T-helper 2 cell (primary cell): ENCODE results near the gene MAPK13.
A peak's percentile ranks its signal among the peaks of the same experiment; 100 is the strongest.
"Not testable (repeated sequence)": the region's sequence is repeated elsewhere in the genome, so short reads cannot be mapped to it uniquely, and the experiment has no call there.

Experiments used
- DNase-seq, 5 experiments: peaks; one replicate each; pipeline versions ENCODE4 v3.0.0 to v3.0.0-alpha.2; 2012 to 2022

The MAPK13 gene

DNA sequence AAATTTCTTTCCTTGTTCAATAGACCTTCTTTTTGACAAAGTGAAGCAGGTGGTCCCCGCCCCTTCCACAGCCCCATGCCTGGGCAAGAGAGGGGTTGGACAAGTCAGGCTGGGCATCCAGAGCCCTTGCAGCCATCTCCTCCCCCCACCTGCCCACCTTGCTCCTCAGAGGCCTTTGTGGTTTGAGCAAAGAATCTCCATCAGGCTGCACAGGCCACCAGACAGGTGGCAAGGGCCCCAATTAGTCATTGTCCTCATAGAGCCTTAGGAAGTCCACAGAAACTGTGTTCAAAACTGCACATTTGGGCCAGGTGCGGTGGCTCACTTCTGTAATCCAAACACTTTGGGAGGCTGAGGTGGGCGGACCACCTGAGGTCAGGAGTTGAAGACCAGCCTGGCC, 1.5 kb upstream of the MAPK13 start:
- DNase-seq, result no peak

DNA sequence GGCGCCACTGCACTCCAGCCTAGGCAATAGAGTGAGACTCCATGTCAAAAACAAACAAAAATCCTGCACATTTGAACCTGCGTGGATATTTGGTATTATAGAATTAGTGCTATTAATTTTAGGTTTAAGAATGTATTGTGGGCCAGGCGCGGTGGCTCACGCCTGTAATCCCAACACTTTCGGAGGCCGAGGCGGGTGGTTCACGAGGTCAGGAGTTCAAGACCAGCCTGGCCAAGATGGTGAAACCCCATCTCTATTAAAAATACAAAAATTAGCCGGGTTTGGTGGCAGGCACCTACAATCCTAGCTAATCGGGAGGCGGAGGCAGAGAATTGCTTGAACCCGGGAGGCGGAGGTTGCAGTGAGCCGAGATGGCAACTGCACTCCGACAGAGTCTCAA, 979 bp upstream of the MAPK13 start:
- not testable (repeated sequence) for DNase-seq

DNA sequence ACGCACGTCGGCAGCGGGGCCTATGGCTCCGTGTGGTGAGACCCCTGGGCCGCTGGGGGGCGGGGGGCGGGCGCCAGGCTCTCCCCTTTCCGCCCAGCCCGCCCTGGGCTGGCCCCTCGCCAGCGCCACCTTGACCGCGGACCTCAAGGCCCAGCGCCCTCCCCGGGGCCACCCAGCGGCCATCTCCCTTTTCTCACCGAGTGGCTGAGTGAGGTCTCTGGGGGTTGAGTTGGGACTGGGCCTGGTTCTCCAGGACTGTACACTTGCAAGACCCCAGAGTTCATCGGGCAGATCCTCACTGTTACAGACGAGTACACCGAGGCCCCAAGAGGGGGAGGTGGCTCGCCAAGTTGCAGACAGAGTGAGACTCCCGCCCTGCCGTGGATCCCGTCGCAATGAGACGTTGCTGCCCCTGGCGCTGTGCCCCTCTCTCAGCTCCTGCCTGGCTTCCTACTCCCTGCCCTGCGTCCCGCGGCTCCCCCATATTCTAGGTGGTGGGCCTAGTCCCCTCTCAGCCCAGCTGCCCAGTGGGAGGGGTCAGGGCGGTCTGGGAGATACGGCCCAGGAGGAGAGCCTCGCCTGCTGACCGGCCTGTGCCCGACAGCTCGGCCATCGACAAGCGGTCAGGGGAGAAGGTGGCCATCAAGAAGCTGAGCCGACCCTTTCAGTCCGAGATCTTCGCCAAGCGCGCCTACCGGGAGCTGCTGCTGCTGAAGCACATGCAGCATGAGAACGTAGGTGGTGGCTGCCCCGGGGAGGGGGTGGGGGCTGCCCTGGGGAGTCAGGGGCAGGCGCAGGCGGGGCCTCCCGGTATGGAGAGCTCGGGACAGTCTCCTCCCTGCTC, 576 bp downstream of the MAPK13 start:
- peak in 4 of 5 experiments; percentile 41 to 72 (median 56) for DNase-seq

DNA sequence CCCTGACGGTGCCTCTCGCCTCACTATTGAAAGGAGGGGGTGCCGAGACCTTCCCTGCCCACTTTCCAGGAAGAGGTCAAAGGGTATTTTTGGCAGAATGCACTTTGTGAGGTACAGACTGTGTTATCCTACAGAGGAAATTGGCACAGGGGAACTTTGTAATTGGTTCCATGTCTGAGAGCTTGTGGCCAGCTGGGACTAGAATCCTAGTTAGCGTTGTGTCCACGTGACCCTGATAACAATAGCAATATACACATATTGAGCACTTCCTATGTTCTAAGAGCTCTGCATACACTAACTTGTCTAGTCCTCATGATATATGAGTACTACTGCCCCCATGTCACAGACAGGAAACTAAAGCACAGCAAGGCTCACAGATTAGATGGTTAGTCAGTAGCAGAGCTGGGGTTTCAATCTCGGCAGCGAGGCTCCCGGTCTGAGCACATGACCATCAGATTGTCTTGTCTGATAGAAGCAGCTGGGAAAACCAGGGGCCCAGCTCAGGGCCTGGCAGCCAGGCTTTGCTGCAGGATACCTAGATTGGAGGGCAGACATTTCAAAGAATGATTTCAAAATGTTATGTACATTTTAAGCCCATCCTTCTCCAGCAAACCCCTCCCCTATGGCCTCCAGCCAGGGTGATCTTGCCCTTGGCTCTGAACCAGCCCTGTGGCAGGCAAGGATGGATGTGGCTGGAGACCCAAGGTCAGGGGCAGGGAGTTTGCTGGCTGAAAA, 1.4 kb downstream of the MAPK13 start:
- peak in 2 of 5 experiments; percentile 44 to 85 for DNase-seq

- DNase-seq, result no peak
Observed at GRCh38 chr6:36132246-36132895, 2.1 kb downstream of the MAPK13 start.

GRCh38 chr6:36133148-36133547, 2.8 kb downstream of the MAPK13 start:
- no peak for DNase-seq

DNA sequence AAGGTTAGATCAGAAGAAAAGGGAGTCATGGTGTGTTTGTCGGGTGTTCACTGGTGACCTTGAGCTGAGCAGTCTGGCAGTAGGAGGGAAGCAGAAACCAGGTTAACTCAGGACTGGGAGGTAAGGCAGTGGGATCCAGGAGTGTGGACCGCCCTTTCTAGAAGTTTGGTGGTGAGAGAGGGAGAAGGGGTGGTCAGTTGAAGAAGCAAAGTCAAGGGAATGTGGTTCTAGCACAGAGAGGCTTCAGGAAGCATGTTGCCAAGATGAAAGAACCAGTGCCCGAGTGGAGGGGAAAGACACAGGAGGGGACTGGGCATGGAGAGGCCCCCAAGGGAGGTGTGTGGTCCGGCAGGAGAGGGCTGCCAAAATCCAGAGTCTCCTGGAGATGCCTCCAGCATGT, 3.6 kb downstream of the MAPK13 start:
- no peak for DNase-seq

DNA sequence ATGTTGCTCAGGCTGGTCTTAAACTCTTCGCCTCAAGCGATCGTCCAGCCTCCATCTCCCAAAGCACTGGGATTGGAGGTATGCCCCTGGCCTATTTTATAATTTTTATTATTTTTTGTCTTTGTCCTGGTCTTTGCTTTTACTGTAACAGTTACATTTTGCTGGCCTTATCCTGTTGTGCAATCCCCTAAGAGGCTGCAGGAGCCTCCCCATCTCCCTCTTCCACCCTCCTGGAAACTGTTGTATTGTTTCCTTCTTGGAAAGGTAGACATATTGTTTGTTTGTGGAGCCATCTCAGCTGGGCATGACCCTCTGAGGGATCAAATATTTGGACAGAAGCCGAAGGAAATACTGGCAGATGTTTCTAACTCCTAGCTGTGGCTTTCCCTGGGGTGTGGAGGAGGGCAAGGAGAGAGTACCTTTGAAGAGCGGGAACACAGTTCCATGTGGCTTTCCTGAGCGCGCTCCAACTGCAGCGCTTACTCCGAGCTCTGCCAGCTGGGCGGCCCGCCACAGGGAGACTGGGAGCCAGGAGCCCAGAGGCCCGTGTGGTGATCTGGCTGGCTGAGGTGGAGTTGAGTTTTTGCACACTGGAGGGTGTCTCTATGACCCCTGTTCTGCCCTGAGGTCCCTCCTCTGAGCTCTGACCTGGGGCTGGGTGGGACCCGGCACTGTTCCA, 4.9 kb downstream of the MAPK13 start:
- no peak for DNase-seq

DNA sequence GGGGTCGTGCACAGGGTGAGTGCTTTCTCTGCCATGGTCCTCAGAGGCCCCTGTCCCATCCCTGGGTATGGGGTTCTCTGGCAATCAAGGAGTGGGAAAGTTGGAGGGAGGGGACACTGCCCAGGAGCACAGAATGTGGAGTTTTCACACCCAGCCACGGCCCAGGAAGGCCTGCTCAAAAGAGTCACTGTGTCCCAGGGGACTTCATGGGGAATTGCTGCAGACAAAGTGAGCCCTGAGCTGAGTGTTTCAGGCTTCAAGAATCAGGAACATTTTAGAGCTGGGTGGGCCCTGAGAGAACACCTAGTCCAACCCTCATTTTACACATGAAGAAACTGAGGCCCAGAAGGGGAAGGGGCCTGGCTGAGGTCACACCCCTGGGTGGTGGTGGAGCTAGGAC, 5.7 kb downstream of the MAPK13 start:
- DNase-seq, result no peak

GRCh38 chr6:36136551-36136950, 6.2 kb downstream of the MAPK13 start:
- DNase-seq, result no peak

GRCh38 chr6:36138667-36139066, 8.4 kb downstream of the MAPK13 start:
- DNase-seq, result no peak

GRCh38 chr6:36139431-36139830, 9.1 kb downstream of the MAPK13 start:
- DNase-seq, result peak in 1 of 5 experiments; percentile 25

DNA sequence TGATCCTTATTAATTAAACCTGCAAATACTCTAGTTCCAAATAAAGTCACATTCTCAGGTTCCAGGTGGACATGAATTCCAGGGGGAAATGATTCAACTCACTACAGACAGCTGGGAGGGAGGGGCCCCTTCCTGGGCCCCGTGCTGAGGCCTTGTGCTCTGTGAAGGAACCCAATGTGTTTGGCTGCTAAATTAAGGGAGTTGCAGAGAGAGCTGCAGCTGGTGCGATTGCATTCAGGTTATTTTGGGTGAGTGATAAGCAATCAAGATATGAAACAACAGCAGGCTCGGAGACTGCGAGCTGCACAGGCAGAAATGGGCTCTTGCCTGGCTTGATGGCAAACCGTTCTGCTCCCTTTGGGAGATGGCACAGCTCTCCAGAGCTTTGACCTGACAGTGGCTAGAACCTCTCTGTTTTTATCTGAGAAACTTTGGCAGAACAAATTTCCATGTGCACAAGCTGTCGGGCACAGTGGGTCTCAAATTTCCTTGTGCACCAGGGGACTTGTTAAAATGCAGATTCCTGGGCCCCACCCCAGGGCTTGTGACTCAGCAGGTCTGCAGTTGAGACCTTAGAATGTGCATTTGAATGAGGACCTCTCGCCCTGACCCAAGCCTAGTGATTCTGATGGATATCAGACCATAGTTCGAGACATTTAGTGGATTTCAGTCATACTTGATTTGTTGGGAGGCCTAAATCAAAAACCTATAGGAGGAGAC, 9.8 kb downstream of the MAPK13 start:
- DNase-seq, result peak in 1 of 5 experiments; percentile 59

- peak in 1 of 5 experiments; percentile 61 for DNase-seq
Observed at GRCh38 chr6:36141091-36141490, 10.8 kb downstream of the MAPK13 start.

DNA sequence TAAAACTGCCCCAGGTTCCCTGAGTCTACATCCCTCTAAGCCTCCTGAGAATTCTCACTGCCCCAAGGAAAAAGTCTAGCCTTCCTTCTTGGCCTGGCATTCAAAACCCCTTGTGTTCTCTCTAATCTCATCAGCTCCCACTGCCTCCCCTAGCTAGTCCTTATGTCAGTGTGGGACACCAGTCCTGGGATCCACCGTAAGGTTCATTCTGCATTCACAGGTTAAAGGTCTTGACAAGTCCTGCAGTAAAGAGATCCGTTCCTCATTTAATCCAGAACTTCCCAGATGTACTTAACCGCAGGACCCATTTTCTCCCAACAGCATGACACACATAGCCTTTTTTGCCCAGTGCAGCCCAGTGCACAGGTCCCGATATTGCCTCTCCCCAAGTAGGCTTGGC, 11.6 kb downstream of the MAPK13 start:
- DNase-seq, result no peak

DNA sequence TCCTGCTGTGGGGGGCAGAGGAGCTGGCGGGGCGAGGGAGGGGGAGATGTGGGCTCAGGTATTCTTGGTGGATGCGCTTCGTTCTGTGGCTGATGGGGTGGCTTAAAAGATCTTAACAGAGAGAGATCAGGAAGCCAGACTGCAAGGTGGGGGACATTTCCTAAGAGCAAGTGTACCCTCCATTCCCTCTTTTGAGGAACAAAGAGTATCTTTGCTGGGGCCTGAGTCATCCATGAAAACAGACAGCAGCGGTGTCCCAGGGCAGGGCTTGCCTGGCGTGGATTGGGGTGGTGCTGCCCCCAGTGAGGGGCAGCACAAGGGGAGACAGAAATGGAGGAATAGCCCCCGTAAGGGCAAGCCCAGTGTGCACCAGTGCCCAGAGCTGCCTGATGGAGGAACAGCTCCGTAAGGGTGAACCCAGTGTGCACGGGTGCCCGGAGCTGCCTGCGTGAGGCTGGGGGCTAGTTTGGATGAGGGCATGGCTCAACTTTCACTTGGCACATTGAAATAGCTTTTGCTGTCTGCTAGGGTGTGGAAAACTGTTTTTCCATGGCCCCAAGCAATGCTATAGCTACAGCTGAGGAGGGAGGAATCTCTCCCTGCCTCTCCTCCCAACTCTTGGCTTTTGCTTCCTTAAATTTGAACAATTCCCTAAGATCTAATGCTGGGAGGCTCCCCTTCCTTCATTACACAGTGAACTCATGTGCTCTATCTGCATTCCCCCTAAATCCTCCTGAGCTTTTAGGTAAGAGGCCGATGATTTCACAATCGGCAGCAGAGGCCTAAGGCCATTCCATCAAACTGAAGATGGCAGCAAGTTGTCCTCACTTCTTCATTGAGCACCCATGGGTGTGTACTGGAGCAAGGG, 12.9 kb downstream of the MAPK13 start:
- no peak for DNase-seq

- no peak for DNase-seq
Observed at GRCh38 chr6:36145495-36145894, 15.2 kb downstream of the MAPK13 start.

- DNase-seq, result no peak
Observed at GRCh38 chr6:36147294-36147693, 17.0 kb downstream of the MAPK13 start.

DNA sequence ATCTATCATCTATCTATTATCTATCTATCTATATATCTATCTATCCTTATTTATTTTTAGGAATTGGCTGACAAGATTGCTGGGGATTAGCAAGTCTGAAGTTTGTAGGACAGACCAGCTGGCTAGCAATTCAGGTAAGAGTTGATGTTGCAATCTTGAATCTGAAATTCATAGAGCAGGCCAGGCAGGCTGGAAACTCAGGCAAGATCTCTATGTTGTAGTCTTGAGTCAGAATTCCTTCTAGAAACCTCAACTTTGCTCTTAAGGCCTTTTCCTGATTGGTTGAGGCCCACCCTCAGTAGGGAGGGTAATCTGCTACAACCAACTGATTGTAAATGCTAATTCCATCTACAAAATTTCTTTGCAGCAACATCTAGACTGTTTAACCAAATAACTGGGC, 19.2 kb downstream of the MAPK13 start:
- DNase-seq, result no peak

GRCh38 chr6:36150283-36150682, 20.0 kb downstream of the MAPK13 start:
- DNase-seq, result no peak

- no peak for DNase-seq
Observed at GRCh38 chr6:36154286-36154685, 24.0 kb downstream of the MAPK13 start.
